HG03066 (cell line): Measurements from ENCODE around the gene MSI2.

Experiments used
- ATAC-seq: cut with Tn5 transposase; IDR thresholded peaks from one replicate; pipeline ENCODE4 v1.9.1; 2021; ENCODE audit warnings: low read depth; ENCODE audit not compliant: unreplicated experiment

MSI2 gene

DNA sequence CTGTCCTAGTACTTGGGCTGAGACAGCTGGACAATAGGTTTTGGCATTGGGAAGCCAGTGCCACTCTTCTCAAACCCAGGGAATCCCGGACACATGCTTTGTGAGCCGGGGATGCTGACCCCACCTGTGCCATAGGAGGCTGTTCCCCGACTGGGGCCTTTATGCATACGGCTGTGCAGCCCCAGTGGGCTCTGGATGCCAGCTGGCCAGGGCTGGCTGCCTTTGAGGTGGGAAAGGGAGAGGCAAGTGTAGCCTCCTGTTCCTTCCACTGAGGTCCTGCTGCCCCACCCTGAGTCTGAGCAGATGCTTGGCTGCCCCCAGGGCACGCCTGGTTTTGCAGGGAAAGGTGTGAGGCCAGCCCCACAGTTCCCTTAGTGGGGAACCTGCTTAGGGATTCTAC lies 383.1 kb downstream of the MSI2 start:
- no peak for ATAC-seq

DNA sequence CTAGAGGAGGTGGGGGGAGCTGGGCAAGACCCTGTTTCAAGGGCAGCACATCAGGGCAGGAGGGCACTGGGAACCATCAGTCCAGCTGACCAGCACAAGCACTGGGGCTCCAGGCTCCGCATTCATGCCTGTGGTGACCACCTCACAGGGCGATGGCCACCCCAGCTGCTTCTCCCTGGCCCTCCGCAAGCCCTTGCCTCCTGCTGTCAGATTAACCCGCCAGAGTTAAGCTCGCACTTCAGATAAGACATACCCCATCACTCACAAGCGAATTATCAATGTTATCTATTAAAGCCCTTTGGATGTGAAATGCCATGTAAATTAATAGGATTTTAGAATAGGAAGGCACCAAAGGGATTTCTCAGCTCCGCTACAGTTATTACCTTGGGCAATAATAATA lies 383.8 kb downstream of the MSI2 start:
- no peak for ATAC-seq

DNA sequence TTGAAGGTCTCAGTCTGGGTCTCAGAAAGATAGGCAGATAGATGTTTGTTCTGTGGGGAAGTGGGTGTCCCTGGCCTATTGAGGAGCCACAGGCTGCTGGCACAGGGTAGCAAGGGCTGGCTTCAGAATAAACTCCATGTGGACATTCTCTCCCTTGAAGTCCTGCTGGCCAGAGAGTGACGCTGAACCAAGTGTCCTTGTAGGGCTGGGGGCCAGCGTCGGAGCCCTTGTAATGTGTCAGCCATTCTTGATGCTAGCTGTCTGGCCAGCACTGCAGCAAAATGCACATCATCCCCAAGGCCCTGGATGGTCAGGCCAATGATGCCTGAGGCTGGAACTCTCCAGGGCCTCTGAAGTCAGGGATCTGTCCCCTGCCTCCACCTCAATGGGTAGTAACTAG lies 385.4 kb downstream of the MSI2 start:
- no peak for ATAC-seq

DNA sequence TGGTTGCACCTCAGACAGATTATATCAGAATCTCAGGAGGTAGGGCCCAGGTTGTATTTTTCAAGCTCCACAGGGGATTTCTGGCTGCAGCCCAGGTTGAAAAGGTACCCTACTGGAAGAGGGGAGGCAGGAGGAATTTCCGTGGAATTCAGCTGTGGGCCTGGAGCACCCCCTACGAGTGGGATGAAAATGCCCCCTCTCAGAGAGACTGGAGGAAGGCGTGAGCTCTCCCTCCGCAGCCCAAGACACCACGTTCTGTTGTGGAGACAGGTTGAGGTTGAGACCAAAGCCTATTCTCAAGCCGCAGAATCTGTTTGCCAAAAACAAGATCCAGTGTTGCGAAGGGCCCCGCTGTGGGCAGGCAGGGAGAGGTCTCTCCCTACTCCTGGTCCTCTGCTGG lies 386.7 kb downstream of the MSI2 start:
- ATAC-seq = no peak

DNA sequence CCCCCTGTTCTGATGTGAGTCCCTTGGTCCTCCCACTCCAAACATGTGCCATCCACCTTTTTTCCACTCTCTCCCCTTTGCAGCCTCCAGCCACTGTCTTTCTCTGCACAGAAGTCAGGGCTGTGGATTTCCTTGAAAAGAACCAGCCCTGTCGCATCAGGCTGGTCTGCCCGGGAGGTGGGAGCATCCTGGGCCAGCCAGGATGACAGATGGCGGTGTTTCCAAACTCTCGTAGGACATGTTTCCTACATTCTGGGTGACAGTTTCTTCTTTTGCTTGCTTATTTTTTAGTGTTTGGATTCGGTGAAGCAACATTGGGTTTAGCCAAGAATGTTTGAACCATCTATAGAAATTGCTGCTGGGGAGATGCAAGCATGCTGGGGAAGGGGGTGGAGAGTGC lies 388.0 kb downstream of the MSI2 start:
- no peak for ATAC-seq

DNA sequence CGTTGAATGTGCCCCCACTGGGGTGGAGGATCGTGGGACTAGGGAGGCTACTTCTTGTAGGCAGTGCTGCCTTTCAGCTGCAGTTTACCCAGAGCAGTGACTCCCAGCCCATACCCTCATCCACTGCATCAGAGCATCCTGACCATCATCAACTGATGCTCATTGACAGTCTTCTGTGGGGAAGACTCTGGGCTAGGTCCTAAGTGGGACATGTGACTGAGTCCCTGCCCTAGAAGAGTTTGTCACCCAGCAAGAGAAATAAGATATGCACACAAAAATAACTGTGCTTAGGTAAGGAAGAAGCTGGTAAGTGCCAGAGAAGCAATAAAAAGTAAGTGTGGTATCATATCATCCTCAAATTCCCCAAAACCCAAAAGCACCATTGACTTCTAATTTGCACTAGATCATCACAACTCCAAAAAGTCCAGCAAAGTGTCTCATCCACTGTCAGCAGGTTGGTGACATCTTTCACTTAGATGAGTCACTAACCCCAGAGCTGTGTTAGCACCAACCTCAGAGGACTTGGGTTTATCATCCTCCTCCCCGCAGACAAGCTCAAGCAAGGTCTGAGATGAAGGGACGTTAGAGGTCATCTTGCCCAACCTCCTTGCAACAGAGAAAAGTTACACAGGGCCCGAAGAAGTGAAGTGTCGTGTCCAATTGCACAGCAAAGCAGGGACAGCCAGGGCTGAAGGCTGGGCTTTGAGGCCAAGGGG lies 389.8 kb downstream of the MSI2 start:
- no peak for ATAC-seq

DNA sequence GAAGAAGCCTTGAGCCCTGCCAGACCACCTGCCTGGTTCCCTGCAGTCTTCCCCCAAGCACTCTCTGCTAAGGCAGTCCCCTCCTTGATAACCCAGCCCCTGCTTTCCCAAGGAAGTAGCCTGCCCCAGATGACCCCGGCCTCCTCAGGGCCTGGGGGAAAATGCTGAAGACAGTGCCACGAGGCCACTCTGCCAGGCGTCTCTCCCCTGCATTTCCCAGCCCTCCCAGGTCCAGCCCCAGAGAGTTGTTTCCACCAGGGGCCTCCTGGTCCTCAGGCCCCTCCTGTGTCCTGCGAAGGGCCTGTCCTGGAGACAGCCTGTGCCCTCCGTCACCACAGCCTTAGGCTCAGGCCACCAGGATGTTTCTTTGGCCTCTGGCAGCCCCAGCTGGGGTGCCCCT lies 392.4 kb downstream of the MSI2 start:
- no peak for ATAC-seq

DNA sequence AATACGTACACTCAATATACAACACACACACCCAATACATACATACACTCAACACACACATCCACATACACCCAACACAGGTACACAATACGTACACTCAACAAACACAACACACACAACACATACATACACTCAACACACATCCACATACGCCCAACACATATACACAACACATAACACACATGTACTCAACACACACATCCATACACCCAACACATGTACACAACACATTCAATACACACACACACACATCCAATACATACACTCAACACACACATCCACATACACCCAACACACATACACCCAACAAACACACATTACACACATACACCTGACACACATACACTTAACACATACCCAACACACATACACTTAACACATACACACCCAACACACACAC lies 392.9 kb downstream of the MSI2 start:
- ATAC-seq = no peak

DNA sequence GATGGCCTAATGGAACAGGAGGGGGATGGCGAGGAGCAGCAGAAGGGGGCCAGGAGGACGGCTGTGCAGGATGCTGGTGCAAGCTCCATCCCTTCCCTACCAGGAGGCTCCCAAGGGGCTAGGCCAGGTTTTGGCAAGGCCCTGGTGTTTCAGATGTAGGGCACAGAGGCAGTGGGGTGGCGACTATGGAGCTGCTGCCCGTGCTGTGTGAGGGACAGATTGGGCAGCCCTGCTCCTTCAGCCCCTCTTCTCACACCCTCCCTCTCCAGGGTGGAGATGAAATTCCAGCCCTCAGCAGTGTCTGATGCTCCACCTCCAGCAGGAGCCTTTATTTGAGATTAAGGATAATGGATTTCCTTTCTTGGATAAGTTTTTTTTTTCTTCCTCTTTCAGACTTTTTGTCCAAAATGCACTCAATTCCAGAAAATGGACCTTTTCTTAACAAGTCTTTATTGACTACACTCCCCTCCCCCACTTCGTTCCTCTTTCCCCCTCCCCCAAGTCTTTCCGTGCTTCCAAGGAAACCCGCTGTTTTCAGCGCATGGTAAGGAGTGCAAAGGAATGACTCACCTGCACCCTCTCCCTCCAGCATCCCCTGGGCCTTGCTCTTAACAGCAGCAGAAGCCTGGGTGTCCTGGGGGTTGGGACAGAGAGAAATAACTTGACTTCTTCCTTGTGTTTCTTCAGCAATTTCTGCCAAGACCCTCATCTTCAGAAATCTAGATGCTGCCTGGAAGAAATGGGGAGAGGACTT lies 393.6 kb downstream of the MSI2 start:
- ATAC-seq = no peak

DNA sequence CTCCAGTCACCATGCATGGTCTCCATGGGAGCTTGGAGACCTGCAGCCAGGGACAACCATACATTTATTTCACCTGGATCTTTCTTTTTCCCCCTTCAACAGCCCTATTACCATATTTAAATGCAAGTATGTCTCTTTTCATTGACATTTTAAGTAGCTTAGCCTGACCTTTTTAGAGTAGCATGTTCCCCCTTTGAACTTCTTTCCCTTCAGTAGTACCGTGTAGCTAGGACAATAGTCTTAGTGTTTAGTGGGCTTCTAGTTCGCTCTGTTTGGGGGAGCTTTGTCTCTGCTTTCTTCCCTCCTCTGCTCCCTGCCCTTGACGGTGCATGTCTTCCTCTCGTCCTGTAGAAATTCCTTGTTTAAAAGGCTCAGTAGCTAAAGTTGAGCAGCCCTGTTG lies 394.2 kb downstream of the MSI2 start:
- no peak for ATAC-seq

DNA sequence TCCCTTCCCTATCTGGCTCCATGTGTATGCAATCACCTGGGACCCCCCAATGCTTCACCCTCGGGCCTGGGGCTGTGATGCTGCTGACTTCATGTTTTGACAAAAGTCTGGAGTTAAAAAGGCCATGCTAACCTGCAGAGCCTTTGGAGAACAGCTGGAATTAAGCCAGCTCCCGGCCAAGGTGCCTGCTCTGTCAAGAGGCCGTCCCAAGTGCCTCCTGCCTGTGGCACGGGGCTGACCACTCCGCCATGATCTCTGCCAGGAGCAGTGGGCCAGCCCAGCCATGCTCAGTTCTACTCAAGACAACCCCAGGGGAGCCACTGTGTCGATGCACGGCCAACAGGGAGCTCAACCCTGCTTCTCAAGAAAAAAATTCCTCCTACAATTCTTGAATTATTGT lies 395.1 kb downstream of the MSI2 start:
- ATAC-seq = no peak

DNA sequence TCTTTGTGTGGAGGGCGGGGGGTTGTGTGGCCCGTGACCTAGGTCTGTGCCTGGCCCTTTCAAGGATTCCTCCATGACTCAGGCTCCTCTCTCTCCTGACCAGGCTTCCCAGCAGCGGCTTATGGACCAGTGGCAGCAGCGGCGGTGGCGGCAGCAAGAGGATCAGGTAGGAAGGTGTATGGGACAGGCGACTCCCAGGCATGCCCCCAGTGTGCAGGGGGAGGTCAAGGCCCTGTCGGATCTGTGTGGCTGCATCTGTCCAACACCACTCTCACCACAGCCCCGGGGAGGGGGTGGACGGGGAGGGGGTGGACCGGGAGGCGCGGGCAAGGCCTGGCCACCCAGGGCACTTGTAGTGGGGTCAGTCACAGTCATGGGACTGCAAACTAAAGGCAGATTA lies 395.7 kb downstream of the MSI2 start:
- no peak for ATAC-seq

DNA sequence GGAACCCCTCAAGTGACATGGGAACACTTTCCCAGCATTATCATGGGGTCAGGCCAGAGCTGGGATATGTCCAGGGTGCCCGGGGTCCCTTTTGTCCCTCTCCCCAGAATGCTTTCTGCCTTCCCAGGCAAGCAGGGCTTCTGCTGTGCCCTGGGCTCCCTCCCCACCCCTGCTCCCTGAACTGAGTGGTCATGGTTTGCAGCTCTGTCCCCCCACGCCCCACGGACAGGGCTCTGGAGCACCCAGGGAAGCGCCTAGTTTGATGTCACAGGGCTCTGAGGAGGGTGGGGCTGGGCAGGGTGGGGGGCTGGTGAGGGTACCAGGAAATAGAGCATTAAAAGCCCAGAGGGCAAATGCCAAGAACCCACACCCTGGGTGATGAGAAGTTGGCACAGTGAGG lies 396.5 kb downstream of the MSI2 start:
- ATAC-seq = no peak

DNA sequence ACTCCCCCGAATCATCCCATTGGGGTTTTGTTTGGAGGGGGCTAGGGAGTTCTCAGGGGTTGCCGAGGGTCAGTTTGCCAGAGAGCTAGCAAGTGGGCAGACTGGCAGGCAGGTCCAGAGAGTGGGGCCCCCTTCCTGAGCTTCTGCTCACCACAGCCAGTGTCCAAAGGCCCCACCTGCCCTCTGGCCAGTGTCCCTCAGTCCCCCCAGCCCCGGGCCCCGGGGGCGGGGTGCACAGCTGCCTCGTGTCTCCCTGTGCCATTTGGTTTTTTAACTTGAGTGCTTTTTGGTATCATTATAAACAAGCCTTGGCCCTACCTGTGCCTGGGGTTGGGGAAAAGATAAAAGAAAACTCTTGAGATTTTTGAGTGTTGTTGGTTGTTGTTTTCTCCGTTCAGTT lies 397.0 kb downstream of the MSI2 start:
- no peak for ATAC-seq

DNA sequence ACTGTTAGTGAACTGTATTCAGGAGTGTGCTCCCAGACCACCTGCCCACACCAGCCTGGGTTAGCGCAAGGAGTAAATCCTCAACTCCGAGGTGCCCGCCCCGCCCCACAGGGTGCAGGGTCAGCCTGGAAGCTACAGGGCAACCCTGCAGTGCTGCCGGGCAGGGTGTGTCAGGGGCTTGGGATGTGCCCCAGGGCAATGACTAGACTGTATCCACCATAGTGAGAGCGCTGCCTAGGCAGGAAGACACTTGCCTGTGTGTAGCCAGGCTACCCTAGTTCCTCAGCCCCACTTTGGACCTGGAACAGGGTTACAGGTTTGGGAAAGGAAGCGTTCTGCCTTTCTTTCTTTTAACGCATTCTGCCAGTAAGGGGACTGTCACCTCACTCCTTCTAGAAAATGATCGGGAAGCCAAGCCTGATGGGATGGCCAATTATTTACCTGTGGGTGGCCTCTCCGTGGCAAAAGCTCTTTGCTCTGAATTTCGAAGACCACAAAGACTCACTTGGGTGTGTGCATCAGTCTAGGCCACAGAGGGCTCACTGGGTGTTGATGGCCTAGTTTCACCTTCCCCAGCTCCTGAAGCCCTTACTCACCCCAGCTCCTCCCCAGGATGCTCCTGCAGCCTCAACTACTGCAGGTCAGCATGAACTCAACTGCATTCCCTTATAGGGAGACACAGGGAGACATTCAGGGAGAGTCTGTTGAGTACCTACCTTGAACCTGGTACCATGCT lies 397.9 kb downstream of the MSI2 start:
- no peak for ATAC-seq

DNA sequence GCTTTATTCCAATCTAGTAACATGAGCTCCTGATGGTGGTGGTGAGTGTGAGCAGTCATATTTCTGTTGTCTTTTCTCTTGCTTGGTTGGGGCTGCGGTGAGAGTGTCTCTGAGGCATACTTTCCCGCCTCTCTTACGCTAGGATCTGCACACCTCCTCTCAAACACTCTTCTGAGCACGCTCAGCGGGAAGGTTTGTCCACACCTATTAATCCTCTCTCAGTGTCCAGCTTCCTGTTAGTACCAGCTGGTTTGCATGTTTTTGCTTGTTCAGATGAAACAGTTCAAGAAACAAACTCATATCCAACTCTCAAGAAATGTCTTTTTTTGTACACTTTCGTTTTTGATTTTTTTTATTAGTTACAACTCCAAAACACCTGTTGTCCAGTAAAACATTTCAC lies 399.2 kb downstream of the MSI2 start:
- no peak for ATAC-seq

DNA sequence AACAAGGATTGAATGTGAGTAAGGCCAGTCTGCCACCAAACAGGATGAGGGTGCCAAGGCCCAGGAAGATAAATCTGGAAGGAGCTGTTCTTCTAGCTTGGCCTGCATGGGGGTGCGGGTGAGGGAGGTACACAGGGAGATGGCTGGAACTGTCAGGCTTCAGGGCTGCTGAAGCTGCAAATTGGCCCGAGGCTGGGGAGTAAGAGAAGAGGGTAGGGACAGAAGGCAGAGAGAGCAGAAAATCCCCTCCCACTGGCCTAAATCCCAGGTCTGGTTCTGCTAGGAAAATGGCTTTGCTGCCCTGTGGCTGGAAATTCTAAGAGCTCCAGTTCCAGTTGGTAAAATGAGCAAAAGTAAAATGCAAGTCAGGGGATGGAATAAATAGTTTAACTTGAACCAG lies 400.9 kb downstream of the MSI2 start:
- ATAC-seq = no peak

DNA sequence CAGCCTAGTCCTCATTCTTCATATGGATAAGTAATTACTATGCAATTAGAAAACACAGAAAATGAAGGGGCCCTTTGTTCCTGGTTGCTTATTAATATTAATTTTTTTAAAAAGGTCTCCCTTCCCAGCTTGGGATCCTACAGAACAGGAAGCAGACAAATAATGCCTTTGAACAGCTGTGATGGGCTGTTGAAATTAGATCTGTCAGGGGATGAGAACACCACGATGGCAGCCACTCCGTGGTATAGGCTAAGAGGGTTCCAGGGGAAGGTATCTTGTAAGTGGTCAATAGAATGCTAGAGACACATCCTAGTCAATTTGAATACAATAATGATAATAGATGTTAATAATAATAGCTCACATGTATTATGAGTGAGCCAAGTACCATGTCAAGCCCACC lies 405.7 kb downstream of the MSI2 start:
- no peak for ATAC-seq

DNA sequence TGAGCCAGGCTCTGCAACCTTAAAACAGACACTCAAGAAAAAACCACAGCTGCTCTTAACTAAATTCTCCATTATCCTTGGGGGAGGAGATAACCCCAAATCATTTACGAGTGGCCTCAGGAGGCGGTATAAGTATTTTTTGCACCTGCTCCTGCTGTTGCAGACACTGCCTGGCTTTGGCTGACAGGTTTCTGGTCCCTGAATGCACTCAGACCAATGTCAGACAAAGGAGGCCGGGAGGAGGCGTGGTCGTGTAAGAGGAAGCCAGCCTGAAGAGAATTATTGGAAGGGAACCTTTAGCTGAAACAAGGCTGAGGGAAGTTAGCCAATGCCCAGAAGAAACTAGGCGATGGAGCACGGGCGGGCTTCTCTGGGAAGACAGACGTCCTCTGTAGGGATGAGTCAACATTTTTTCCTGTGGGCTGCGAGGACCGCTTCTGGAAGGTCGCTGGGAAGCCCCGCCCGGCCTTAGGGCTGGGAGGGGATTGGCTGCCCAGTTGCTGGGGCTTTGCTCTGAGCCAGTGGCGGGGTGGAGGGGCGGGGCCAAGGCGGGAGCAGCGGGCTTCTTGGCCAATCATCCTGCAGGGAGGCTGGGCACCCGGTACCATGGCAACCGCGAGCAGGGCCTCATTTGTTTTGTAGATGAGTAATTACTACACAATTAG lies 406.5 kb downstream of the MSI2 start:
- ATAC-seq = no peak

DNA sequence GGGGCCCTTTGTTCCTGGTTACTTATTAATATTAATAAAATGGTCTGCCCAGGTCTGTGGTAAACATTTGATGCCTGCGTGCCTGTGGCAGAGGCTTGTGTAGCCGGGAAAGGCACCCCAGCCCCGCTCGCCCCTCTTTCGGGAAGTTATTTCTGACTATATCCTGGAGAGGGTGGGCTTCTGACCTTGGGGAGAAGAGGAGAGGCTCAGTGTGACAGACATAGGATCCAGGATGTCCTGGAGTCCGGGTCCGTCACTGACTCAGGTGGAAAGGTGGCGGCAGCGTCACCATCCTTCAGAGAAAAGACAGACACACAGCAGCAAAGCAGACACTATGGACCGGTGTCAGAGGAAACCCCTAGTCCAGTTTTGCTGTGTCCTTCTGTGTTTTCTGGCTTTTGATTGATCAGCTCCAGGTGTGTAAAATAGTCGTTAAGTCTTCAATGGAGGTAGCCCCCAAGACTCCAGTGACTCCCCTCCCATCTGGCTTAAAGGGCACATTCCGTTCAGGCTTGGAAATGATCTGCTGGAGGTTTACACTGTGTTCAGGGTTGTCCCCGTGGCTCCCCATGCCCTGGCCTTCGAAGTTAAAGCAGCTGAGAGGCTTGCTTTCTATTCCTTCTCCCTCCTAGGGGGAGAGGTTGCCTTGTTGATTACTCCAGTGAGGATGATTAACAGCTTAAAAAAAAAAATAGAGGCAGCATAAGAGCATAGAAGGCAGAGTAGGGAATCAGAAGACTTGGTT lies 407.2 kb downstream of the MSI2 start:
- ATAC-seq = no peak

DNA sequence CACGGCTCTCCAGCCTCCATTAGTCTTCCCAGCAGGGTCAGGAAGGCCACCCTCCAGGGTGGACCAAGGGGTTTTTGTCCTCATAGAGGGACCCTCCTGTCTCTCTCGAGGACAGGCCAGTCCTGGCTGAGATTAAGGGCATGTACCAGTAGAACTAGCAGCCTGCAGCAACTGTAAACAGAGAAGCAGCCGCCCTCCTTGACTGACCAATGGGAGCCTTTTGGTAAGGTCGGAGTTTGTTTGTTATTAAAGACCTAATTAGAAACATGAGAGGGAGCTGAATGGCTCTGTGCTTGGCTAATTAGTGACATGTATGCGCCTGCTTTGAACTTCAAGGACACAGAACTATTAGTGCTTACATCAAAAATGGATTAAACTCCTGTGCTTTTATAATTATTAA lies 408.8 kb downstream of the MSI2 start:
- ATAC-seq = no peak
